Fibroblast of skin of abdomen (primary cell): ENCODE data around the gene MACF1.

Source experiments
- DNase-seq: peaks from one replicate; pipeline ENCODE4 v3.0.0-alpha.2; 2013

The MACF1 gene

GRCh38 chr1:39310691-39311090 lies 106.2 kb downstream of the MACF1 start:
- no peak for DNase-seq

GRCh38 chr1:39317111-39317510 lies 112.6 kb downstream of the MACF1 start:
- no peak for DNase-seq

- DNase-seq = no peak
Observed at GRCh38 chr1:39317910-39318633, 113.6 kb downstream of the MACF1 start.

GRCh38 chr1:39321979-39322378 lies 117.5 kb downstream of the MACF1 start:
- no peak for DNase-seq

- DNase-seq = peak; percentile 9
Observed at GRCh38 chr1:39322431-39322830, 117.9 kb downstream of the MACF1 start.

- DNase-seq = no peak
Observed at GRCh38 chr1:39324888-39325287, 120.4 kb downstream of the MACF1 start.

GRCh38 chr1:39326836-39327235 lies 122.3 kb downstream of the MACF1 start:
- DNase-seq = no peak

GRCh38 chr1:39328095-39328494 lies 123.6 kb downstream of the MACF1 start:
- peak; percentile 47 for DNase-seq

GRCh38 chr1:39328586-39329121 lies 124.2 kb downstream of the MACF1 start:
- DNase-seq = peak; percentile 37

GRCh38 chr1:39331647-39332046 lies 127.2 kb downstream of the MACF1 start:
- DNase-seq = no peak

- no peak for DNase-seq
Observed at GRCh38 chr1:39332291-39332690, 127.8 kb downstream of the MACF1 start.

- DNase-seq = no peak
Observed at GRCh38 chr1:39332828-39333227, 128.3 kb downstream of the MACF1 start.

- no peak for DNase-seq
Observed at GRCh38 chr1:39333296-39333695, 128.8 kb downstream of the MACF1 start.

GRCh38 chr1:39335216-39335615 lies 130.7 kb downstream of the MACF1 start:
- no peak for DNase-seq

GRCh38 chr1:39337067-39337466 lies 132.6 kb downstream of the MACF1 start:
- DNase-seq = no peak

GRCh38 chr1:39342776-39343175 lies 138.3 kb downstream of the MACF1 start:
- DNase-seq = no peak

- no peak for DNase-seq
Observed at GRCh38 chr1:39344394-39345154, 140.1 kb downstream of the MACF1 start.

GRCh38 chr1:39346872-39347271 lies 142.4 kb downstream of the MACF1 start:
- DNase-seq = no peak

- DNase-seq = no peak
Observed at GRCh38 chr1:39348278-39348677, 143.8 kb downstream of the MACF1 start.

- DNase-seq = no peak
Observed at GRCh38 chr1:39352881-39353280, 148.4 kb downstream of the MACF1 start.

GRCh38 chr1:39354572-39354971 lies 150.1 kb downstream of the MACF1 start:
- no peak for DNase-seq

- DNase-seq = no peak
Observed at GRCh38 chr1:39358491-39358890, 154.0 kb downstream of the MACF1 start.

GRCh38 chr1:39359028-39359570 lies 154.6 kb downstream of the MACF1 start:
- no peak for DNase-seq

- DNase-seq = no peak
Observed at GRCh38 chr1:39360731-39361130, 156.2 kb downstream of the MACF1 start.
